Measurements from ENCODE around the gene FAM222A.

DNA sequence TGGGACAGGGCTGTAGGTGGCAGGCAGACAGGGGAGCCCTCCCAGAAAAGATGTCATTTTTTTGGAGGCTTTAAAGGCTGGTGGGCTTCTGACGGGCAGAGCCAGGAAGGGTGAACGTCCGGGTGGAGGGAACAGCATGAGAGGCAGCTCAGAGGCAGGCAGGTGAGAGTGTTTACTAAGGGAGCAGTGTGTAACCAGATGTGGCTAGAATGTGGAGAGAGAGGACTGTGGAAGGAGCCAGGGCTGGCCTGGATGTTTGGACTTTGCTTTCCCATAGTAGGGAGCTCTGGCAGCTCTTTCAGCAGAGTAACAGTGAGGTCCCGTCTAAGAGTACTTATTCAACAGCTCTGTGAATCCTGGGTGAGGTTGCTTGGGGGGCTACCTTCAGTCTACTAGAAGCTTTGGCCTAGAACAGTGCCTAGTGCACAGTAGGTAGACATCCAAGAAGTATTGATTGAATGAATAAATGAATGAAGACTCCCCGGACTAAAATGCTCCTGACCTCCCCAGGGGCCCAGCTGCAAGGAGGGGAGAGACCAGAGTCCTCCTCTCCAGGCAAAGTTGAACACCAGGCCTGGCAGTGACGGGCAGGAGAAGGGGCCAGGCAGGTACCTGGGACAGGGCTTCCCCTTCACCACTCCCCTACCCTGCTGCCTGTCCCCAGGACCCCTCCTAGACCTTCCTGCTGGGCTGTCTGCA is 8.5 kb downstream of the FAM222A start:
- TF ChIP-seq, protein P1, sequence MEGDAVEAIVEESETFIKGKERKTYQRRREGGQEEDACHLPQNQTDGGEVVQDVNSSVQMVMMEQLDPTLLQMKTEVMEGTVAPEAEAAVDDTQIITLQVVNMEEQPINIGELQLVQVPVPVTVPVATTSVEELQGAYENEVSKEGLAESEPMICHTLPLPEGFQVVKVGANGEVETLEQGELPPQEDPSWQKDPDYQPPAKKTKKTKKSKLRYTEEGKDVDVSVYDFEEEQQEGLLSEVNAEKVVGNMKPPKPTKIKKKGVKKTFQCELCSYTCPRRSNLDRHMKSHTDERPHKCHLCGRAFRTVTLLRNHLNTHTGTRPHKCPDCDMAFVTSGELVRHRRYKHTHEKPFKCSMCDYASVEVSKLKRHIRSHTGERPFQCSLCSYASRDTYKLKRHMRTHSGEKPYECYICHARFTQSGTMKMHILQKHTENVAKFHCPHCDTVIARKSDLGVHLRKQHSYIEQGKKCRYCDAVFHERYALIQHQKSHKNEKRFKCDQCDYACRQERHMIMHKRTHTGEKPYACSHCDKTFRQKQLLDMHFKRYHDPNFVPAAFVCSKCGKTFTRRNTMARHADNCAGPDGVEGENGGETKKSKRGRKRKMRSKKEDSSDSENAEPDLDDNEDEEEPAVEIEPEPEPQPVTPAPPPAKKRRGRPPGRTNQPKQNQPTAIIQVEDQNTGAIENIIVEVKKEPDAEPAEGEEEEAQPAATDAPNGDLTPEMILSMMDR (IDR thresholded peaks at IDR 0.05), result no peak
- TF ChIP-seq POLR2AphosphoS5 (IDR thresholded peaks at IDR 0.05; ENCODE audit: low read depth, low read length), result no peak
- TF ChIP-seq, protein P2, sequence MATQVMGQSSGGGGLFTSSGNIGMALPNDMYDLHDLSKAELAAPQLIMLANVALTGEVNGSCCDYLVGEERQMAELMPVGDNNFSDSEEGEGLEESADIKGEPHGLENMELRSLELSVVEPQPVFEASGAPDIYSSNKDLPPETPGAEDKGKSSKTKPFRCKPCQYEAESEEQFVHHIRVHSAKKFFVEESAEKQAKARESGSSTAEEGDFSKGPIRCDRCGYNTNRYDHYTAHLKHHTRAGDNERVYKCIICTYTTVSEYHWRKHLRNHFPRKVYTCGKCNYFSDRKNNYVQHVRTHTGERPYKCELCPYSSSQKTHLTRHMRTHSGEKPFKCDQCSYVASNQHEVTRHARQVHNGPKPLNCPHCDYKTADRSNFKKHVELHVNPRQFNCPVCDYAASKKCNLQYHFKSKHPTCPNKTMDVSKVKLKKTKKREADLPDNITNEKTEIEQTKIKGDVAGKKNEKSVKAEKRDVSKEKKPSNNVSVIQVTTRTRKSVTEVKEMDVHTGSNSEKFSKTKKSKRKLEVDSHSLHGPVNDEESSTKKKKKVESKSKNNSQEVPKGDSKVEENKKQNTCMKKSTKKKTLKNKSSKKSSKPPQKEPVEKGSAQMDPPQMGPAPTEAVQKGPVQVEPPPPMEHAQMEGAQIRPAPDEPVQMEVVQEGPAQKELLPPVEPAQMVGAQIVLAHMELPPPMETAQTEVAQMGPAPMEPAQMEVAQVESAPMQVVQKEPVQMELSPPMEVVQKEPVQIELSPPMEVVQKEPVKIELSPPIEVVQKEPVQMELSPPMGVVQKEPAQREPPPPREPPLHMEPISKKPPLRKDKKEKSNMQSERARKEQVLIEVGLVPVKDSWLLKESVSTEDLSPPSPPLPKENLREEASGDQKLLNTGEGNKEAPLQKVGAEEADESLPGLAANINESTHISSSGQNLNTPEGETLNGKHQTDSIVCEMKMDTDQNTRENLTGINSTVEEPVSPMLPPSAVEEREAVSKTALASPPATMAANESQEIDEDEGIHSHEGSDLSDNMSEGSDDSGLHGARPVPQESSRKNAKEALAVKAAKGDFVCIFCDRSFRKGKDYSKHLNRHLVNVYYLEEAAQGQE (IDR thresholded peaks at IDR 0.05; ENCODE audit: insufficient read depth in 1 of 2, low read depth in 2 of 2, low read length in 1 of 2), result 0 out of 4 replicates have a peak, but pooled peaks of 1 of the 2 experiments have one; percentile 21
